AG04449 (cell line): ENCODE data around the gene NEU2.

Experiments used
- CTCF ChIA-PET: fragments of 350-600 bp; formaldehyde crosslinking; extraction: SDS; loops from one replicate; lab custom pipeline; 2021; ENCODE audit warnings: antibody characterized with exemption; lab: Yijun Ruan, JAX
- POLR2A ChIA-PET: fragments of 400-600, 350-600 bp; formaldehyde crosslinking; extraction: SDS; loops from one replicate; lab custom pipeline; 2020; ENCODE audit warnings: antibody characterized with exemption, inconsistent platforms; lab: Yijun Ruan, JAX
- DNase-seq: peaks from one replicate; pipeline ENCODE4 v3.0.0-alpha.2; 2010; ENCODE audit warnings: low read depth, low spot score
- H3K4me3 ChIP-seq: 2 replicates; pipeline ENCODE4 v1.5.1; 2011; ENCODE audit warnings: low read depth, mild to moderate bottlenecking, control low read depth, low read length
- CTCF ChIP-seq: IDR thresholded peaks from one replicate; pipeline ENCODE4 v1.5.1; 2011; ENCODE audit warnings: mild to moderate bottlenecking, moderate library complexity, low read length, control low read depth, inconsistent platforms; ENCODE audit not compliant: insufficient read depth; ENCODE audit errors: missing control alignments

Gene NEU2

GRCh38 chr2:233056961-233057605 lies 24.6 kb downstream of the NEU2 start:
- no peak for TF ChIP-seq CTCF
- ChIA-PET CTCF (interaction anchor here (1.1 to 7.4 kb wide), 2 partner anchors 32 to 200 kb away, joined by 4 to 168 read pairs; no protein-coding TSS in a partner anchor), POLR2A (no interaction called here)
- DNase-seq, result no peak
- H3K4me3 ChIP-seq, result no peak overlapping the region

GRCh38 chr2:233058717-233059546 lies 26.5 kb downstream of the NEU2 start:
- CTCF ChIA-PET, result interaction anchor here (3.6 to 7.4 kb wide), 2 partner anchors 202 to 206 kb away, joined by 15 to 168 read pairs; no protein-coding TSS in a partner anchor
- POLR2A ChIA-PET, result no interaction called here
- H3K4me3 ChIP-seq, result no peak overlapping the region
- DNase-seq, result no peak
- TF ChIP-seq CTCF, result no peak

GRCh38 chr2:233059547-233059796 lies 27.0 kb downstream of the NEU2 start:
- ChIA-PET POLR2A (interaction anchor here (0.5 to 0.8 kb wide), 2 partner anchors 193 to 482 kb away, joined by 3 read pairs; no protein-coding TSS in a partner anchor), CTCF (interaction anchor here (3.6 kb wide), 1 partner anchor 206 kb away, joined by 15 read pairs; no protein-coding TSS in a partner anchor)
- no peak for DNase-seq
- TF ChIP-seq CTCF, result no peak
- no peak overlapping the region for H3K4me3 ChIP-seq

- DNase-seq, result no peak
- no peak within 1 kb of the TSS for H3K4me3 ChIP-seq
- TF ChIP-seq CTCF, result no peak
- ChIA-PET CTCF (interaction anchor here (1.2 to 3.6 kb wide), 2 partner anchors 15 to 207 kb away, joined by 4 to 15 read pairs; no protein-coding TSS in a partner anchor), POLR2A (interaction anchor here (0.5 to 0.8 kb wide), 2 partner anchors 193 to 483 kb away, joined by 3 read pairs; no protein-coding TSS in a partner anchor)
These were observed 27.5 kb downstream of the NEU2 start, which contains the start of gene INPP5D for GRCh38 chr2:233059797-233060500. Gene INPP5D, plus strand, starts transcription at chr2:233060342. Its CDS starts 137 bp downstream, at chr2:233060479.

GRCh38 chr2:233060501-233060979 lies 28.1 kb downstream of the NEU2 start:
- CTCF ChIA-PET, result interaction anchor here (1.2 to 3.6 kb wide), 2 partner anchors 16 to 207 kb away, joined by 4 to 15 read pairs; no protein-coding TSS in a partner anchor
- H3K4me3 ChIP-seq, result no peak overlapping the region
- TF ChIP-seq CTCF, result no peak
- no peak for DNase-seq
- POLR2A ChIA-PET, result interaction anchor here (0.8 kb wide), 1 partner anchor 192 kb away, joined by 3 read pairs; no protein-coding TSS in a partner anchor
